Skin of body (tissue), 2 donors: Measurements from ENCODE around the gene MRPL16. TPM values are rescaled to one million over a fixed set of nuclear protein-coding genes. Genes with fewer than 3 reads are reported as not detected.

Experiments
- DNase-seq: peaks from one replicate; lab custom pipeline; 2025; lab: John Stamatoyannopoulos, UW
- total RNA-seq: library from RNA; depleted of rRNA; stranded (reverse); fragments of >200 nt; gene quantifications from one replicate; pipeline ENCODE4 v1.2.3, GENCODE V29; 2014

MRPL16 gene
- total RNA-seq, 1 donor from 2014 or later, result 24.7 TPM

DNA sequence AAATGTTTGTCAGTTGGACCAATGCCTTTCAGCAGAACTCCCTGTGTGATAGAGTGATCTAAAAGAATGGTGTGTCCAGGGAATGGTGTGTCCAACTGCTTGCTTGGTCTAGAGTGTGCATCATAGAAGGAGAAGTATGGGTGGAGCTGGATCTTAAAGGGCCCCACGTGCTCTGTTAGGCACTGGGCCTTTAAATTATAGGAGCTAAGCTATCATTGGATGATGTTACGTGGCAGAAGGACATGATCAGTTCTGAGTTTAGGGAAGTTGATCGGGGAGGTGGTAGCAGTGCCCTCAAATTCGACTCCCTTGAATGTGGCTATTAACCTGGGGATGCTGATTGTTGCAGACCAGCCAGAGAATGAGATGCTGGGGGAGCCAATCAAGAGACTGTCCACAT, 39.0 kb downstream of the MRPL16 start:
- DNase-seq, result no peak

DNA sequence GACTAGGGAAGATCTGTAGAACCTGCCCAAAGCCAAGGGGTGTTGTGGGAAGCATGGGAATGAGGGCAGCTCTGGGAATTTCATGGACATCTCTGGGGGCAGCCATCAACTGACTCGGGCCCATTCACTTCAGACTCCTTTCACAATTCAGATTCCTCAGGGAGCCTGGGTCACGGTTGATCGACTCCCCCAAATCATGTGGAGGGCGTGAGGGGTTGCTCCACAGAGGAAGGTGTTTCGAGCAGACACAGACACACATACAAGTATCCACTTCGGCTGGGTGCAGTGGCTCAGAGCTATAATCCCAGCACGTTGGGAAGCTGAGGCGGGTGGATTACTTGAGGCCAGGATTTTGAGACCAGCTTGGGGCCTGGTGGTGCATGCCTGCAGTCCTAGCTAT, 39.7 kb downstream of the MRPL16 start:
- DNase-seq, result no peak

- no peak for DNase-seq
Observed at GRCh38 chr11:59770319-59770718, 40.3 kb downstream of the MRPL16 start.

DNA sequence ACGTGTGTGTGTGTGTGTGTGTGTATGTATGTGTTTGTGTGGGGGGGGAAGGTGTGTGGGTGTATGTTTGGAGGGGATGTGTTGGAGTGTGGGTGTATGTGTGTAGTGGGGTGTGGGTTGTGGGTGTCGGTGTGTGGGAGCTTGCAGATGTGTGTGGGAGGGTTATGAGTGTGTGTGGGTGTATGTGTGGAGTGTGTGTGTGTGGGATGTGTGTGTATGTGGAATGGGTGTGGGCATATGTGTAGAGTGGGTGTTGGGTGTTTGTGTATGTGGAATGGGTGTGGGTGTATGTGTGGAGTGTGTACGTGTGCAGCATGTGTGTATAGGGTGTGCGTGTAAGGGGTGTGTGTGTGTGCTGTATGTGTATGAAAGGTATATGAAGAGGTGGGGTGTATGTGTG, 40.8 kb downstream of the MRPL16 start:
- DNase-seq, result no peak

- no peak for DNase-seq
Observed at GRCh38 chr11:59769111-59769510, 41.5 kb downstream of the MRPL16 start.

DNA sequence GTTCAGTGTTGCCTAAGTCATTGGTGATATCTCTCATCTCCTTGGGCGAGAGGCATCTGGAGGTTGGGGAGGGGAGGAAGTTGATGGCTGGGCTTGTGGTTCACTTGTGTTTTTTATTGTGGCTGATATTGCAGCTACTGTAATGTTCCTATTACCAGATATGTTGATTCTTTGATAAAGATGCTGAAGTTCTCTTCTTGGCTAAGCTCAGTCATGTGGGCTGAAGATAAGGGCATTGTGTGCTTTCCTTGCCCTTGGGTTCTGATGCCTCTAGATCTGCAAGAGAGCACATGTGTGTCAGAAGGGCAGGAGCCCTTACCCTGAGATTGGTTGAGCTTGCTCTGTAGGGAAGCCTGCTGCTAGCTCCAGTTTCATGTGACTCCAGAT, 43.4 kb downstream of the MRPL16 start:
- no peak for DNase-seq

DNA sequence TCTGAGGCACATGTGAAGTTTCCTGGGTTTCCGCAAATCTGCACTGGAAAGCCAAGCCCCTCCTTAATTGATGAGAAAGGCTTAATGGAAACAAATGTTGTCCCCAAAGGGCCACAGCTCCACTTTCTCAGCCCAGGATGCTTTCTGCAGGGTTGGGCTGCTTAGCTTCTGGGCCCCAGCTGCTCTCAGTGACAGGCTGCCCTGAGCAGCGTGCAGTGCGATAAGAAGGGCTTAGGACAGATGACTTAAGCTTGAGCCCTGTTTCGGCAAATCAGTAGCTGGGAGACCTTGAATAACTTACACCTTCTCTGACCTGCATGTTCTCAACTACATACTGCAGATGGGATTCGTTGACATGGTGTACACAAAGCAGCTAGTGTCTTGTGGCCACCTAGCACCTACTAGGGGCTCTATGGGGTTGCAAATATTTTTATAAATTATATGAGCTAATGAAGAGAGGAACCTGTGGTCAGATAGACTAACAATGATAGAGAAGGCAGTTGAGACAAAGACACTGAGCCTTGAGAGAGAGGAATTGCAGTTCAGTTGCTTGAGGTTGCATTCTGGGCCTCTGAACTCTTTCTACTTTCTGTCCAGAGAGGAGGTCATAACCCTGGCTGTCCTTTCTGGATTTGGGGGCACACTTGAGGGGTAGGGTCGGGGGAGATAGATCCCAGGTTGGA, 43.9 kb downstream of the MRPL16 start:
- DNase-seq, result no peak

DNA sequence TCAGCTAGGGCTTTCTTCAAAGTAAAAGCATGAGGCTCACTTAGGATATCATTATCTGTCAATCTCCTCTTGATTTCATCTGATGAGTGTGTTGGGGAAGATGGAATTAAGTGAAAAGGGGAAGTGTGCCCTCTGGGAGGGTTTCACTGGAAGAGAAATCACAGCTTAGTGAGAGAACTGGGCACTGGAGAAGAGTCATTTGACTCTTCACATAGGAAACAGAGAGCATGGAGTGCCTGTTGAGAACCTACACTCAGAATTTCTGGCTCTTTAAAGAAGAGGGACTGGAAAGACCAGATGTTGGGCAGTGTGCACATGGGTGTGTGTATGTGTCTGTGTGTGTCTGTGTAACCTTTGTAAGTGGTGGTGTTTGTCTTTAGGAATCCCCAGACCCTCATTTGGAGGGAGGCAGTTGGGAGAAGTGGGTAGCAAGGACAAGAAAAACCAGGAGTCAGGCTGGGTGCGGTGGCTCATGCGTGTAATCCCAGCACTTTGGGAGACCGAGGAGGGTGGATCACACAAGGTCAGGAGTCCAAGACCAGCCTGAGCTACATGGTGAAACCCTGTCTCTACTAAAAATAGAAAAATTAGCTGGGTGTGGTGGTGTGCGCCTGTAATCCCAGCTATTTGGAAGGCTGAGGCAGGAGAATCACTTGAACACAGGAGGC, 45.4 kb downstream of the MRPL16 start:
- no peak for DNase-seq

DNA sequence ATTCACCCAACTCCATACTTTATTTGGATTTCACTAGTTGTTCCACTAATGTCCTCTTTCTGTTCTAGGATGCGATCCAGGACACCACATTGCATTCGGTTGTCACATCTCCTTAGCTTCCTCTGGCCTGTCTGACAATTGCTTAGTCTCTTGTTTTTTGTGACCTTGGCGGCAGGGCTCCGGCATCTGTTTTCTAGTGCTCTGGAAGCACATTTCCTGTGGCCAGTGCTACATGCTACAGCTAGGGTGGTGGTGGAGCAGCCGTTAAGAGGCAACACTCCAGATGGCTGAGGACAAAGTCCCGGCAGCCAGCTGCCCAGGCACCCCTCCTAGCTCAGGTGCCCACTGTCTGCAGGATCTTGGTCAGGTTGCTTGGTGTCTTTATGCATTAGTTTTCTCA, 48.6 kb downstream of the MRPL16 start:
- DNase-seq, result no peak

DNA sequence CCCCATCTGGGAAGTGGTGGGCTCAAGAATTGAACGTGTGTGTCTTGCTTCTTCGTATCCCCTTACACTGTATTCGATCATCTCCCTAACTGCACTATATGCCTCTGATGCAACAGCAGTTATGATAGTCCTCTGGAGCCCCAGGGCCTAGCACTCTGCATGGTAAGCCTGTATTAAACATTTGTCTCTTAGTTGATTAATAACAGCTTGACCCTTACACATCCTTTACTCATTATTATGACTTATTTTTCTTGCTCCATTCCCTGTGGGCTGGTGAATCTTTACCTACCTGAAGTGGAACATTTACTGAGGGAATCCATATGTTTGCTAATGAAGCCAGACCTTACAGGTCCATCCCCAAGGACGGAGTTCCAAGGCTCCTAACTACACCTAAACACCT, 49.8 kb downstream of the MRPL16 start:
- no peak for DNase-seq

- DNase-seq, result no peak
Observed at GRCh38 chr11:59759900-59760299, 50.7 kb downstream of the MRPL16 start.

DNA sequence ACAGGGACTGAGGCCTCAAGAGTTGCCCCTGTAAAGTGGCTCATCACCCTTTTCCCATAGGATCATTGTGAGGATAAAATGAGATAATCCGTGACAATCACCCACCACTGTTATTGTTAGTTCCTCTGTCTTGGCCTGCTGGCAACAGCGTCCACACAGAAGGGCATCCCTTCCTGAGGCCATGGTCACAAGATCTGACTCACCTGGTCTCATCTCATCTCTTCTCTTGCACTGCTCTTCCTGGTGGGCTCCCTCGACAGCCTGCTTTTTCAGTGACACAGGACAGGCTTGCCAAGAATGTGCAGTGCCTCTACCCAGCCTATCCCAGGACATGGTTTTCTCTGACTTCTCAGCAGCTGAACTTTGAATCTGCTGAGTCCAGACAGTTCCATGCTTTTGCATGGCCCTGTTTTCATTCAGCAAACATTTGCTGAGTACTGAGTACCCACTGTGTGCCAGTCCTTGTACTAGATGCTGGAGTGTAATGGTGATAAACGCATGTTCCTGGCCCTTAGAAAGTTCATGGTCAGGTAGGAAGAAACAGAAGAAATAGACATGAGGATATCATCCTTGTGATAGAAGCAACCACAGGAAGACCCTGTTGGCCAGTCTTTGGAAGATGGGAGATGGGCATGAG, 52.1 kb downstream of the MRPL16 start:
- no peak for DNase-seq

GRCh38 chr11:59756845-59757244, 53.7 kb downstream of the MRPL16 start:
- no peak for DNase-seq

GRCh38 chr11:59756558-59756840, 54.1 kb downstream of the MRPL16 start:
- DNase-seq, result no peak

Other genes with a start within 250 kb of the MRPL16 start
- 35.8 TPM for gene OSBP, start 195.0 kb downstream of the MRPL16 start, total RNA-seq
- gene PATL1, start 141.7 kb downstream of the MRPL16 start, total RNA-seq, result 9.5 TPM
- not detected for gene OR10V1, start 96.9 kb downstream of the MRPL16 start, total RNA-seq
- gene STX3, start 55.4 kb downstream of the MRPL16 start, total RNA-seq, result 19.5 TPM
- gene CBLIF, start 34.7 kb upstream of the MRPL16 start, total RNA-seq, result not detected
- gene TCN1, start 55.7 kb upstream of the MRPL16 start, total RNA-seq, result 12.0 TPM
- not detected for gene OOSP3, start 68.0 kb upstream of the MRPL16 start, total RNA-seq
- gene OOSP1, start 127.7 kb upstream of the MRPL16 start, total RNA-seq, result not detected
- gene OOSP4A, start 153.3 kb upstream of the MRPL16 start, total RNA-seq, result not detected
- gene OOSP4B, start 206.4 kb upstream of the MRPL16 start, total RNA-seq, result not detected
- not detected for gene OOSP2, start 229.6 kb upstream of the MRPL16 start, total RNA-seq
- gene MS4A3, start 245.9 kb upstream of the MRPL16 start, total RNA-seq, result 18.1 TPM